PC-9 (cell line): Measurements from ENCODE around the gene PEX14. TPM values are rescaled to one million over a fixed set of nuclear protein-coding genes. Genes with fewer than 3 reads are reported as not detected.
A peak's percentile ranks its signal among the peaks of the same experiment; 100 is the strongest.

Experiments used
- BruUV-seq: library from RNA; stranded (reverse); fragments of 400-500 nt; replicated peaks from 2 replicates; lab custom pipeline; 2021; lab: Mats Ljungman, UMichigan
- CTCF ChIA-PET: fragments of 300-600 bp; sonication (Branson Sonifier 250); formaldehyde crosslinking; loops from one replicate; lab custom pipeline; 2022; ENCODE audit warnings: antibody characterized with exemption; lab: Charles Lee
- POLR2A ChIA-PET: fragments of 300-600 bp; sonication (Branson Sonifier 250); formaldehyde crosslinking; loops from one replicate; lab custom pipeline; 2022; ENCODE audit warnings: antibody characterized with exemption; ENCODE audit not compliant: unreplicated experiment; lab: Charles Lee
- DNase-seq, 2 experiments: peaks; one replicate each; pipeline versions ENCODE4 v3.0.0 to v3.0.0-alpha.2; 2015 to 2022; ENCODE audit warnings: mixed read lengths in 1 of 2
- H2AFZ ChIP-seq: fragments of 200-600 bp; sonication (generic); 2 replicates; pipeline ENCODE4 v1.8.1; 2017; ENCODE audit warnings: antibody characterized with exemption
- H3F3A ChIP-seq: fragments of 200-600 bp; sonication (generic); 2 replicates; pipeline ENCODE4 v1.8.1; 2017; ENCODE audit warnings: antibody characterized with exemption, mild to moderate bottlenecking, low read depth; ENCODE audit not compliant: insufficient read depth
- H3K27ac ChIP-seq: fragments of 200-600 bp; sonication (generic); 2 replicates; pipeline ENCODE4 v1.6.1; 2016; ENCODE audit warnings: mixed run types
- H3K27me3 ChIP-seq: fragments of 200-600 bp; sonication (generic); 2 replicates; pipeline ENCODE4 v1.6.1; 2016; ENCODE audit warnings: low read depth, mixed run types; ENCODE audit not compliant: insufficient read depth
- H3K36me3 ChIP-seq: fragments of 200-600 bp; sonication (generic); 2 replicates; pipeline ENCODE4 v1.6.1; 2016; ENCODE audit warnings: low read depth, mixed run types
- H3K4me1 ChIP-seq: fragments of 200-600 bp; sonication (generic); replicated peaks from 2 replicates; pipeline ENCODE4 v1.6.1; 2016; ENCODE audit warnings: mixed run types; ENCODE audit not compliant: insufficient read depth
- H3K4me2 ChIP-seq: fragments of 200-600 bp; sonication (generic); 2 replicates; pipeline ENCODE4 v1.6.1; 2017; ENCODE audit warnings: mixed run types
- H3K4me3 ChIP-seq: fragments of 200-600 bp; sonication (generic); 2 replicates; pipeline ENCODE4 v1.6.1; 2016; ENCODE audit warnings: mixed run types
- H3K79me2 ChIP-seq: fragments of 200-600 bp; sonication (generic); 2 replicates; pipeline ENCODE4 v1.6.1; 2017; ENCODE audit warnings: low read depth, mixed run types
- H3K9me2 ChIP-seq: fragments of 200-600 bp; sonication (generic); 2 replicates; pipeline ENCODE4 v1.8.1; 2017; ENCODE audit warnings: mild to moderate bottlenecking; ENCODE audit not compliant: insufficient read depth
- H3K9me3 ChIP-seq: fragments of 200-600 bp; sonication (generic); 2 replicates; pipeline ENCODE4 v1.8.1; 2016; ENCODE audit warnings: low read depth; ENCODE audit not compliant: insufficient read depth
- H4K20me1 ChIP-seq: fragments of 200-600 bp; sonication (generic); 2 replicates; pipeline ENCODE4 v1.8.1; 2017; ENCODE audit not compliant: insufficient read depth
- EZH2 ChIP-seq: fragments of 200-600 bp; sonication (generic); IDR thresholded peaks from 2 replicates; pipeline ENCODE4 v1.8.0; 2017; ENCODE audit warnings: antibody characterized with exemption, low read depth
- intact Hi-C: fragments of 100-400 bp; cut with micrococcal nuclease; formaldehyde crosslinking; loops from one replicate; pipeline ENCODE4 v1.10.0; 2022; ENCODE audit not compliant: unreplicated experiment
- total RNA-seq: library from RNA; stranded (reverse); gene quantifications from 2 replicates; pipeline ENCODE4 v1.2.3, GENCODE V29; 2021
- TF ChIP-seq, protein P1 (sequence below): fragments of 200-600 bp; sonication (generic); conservative IDR thresholded peaks from 2 replicates; pipeline ENCODE4 v1.6.1; 2017; ENCODE audit warnings: mixed run types, antibody characterized with exemption, mild to moderate bottlenecking, moderate library complexity

PEX14 gene
- total RNA-seq, 1 experiment from 2014 or later: 28.3 TPM

DNA sequence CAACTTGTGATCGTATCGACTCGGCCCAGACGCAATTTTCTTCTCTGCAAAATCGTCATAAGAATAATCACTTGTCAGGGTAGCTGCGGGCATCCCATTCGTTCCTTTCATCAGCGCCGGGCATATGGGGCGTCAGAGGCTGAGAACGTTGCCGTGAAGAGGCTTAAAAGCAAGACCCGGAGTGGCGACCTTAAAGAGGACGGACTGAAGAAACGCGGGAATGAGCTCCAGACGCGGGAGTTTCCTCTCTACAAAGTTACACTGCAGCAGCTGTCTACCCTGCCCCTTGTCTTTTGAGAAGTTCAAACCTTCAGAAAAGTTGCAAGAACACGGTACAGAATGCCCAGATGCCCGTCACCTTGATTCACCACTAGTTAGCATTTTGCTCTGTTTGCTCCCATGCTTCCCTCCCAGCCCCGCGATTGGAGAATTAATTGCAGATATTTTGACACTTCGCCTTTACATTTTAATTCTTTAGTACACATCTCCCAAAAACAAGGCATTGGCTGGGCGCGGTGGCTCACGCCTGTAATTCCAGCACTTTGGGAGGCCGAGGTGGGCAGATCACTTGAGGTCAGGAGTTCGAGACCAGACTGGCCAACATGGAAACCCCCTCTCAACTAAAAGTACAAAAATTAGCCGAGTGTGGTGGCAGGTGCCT, 43.5 kb upstream of the PEX14 start:
- peaks cover 13% of the 10 kb centered on the region for H3K79me2 ChIP-seq
- H3K27ac ChIP-seq: peak overlapping the region; percentile 26; the same call in 1 of the 2 replicates
- H4K20me1 ChIP-seq: no peaks in the 10 kb centered on the region
- TF ChIP-seq, protein P1, sequence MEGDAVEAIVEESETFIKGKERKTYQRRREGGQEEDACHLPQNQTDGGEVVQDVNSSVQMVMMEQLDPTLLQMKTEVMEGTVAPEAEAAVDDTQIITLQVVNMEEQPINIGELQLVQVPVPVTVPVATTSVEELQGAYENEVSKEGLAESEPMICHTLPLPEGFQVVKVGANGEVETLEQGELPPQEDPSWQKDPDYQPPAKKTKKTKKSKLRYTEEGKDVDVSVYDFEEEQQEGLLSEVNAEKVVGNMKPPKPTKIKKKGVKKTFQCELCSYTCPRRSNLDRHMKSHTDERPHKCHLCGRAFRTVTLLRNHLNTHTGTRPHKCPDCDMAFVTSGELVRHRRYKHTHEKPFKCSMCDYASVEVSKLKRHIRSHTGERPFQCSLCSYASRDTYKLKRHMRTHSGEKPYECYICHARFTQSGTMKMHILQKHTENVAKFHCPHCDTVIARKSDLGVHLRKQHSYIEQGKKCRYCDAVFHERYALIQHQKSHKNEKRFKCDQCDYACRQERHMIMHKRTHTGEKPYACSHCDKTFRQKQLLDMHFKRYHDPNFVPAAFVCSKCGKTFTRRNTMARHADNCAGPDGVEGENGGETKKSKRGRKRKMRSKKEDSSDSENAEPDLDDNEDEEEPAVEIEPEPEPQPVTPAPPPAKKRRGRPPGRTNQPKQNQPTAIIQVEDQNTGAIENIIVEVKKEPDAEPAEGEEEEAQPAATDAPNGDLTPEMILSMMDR: no peak
- no peak for TF ChIP-seq EZH2
- peaks cover 10% of the 10 kb centered on the region for H3K4me1 ChIP-seq
- POLR2A ChIA-PET: no interaction called here
- no peaks in the 10 kb centered on the region for H3K9me2 ChIP-seq
- no peaks in the 10 kb centered on the region for H3K27me3 ChIP-seq
- TSS peak; percentile 49 for BruUV-seq
- CTCF ChIA-PET: interaction anchor here (3.3 kb wide), 1 partner anchor 63 kb away, joined by 19 read pairs; no protein-coding TSS in a partner anchor
- no peak for DNase-seq
- intact Hi-C loops: loop anchor here (2.0 kb wide), 1 partner anchor 44 kb away; the partner anchor contains the start of gene PEX14
- no peaks in the 10 kb centered on the region; the same call in 1 of the 2 replicates for H3F3A ChIP-seq
- peak overlapping the region; percentile 93 for H2AFZ ChIP-seq
- H3K36me3 ChIP-seq: no peaks in the 10 kb centered on the region
- no peaks in the 10 kb centered on the region for H3K9me3 ChIP-seq
- peak overlapping the region; percentile 71 for H3K4me3 ChIP-seq
- H3K4me2 ChIP-seq: peak overlapping the region; percentile 86

DNA sequence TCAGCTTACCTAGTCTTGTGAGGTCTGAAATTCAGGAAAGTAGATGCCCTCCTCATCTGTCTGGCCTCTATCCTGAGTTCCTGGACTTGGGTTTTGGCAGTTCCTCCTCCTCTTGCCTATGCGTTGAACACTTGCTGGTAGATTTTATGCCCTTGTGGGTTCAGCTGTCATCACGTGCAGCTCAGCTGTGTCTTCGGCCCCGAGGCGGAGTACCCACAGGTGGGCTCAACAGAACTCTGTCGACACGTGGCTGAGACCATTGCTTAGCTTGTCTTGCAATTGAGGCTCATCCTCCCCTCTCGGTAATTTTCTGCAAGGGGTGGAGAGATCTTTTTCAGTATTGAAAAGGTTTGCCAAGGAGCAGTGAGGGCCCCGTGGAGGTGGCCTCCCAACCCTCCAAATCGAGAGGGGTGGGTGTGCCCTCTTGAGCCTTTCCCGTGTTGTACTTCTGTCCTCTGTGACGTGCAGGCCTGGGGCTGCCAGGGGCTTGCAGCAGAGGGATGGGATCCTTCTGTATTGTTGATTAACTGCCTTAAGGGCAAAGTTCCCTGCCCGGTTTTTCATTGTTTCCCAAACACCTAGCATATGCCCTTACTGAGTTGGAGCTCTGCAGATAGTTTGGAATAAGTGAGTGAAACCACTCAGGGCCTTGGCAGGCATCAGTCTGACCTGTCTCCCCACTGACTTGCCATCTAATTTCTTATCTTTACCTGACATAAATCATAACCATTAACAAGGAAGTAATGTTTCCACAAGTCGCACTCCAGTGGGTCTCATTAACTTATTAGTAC, 41.6 kb upstream of the PEX14 start:
- Histone ChIP-seq H3K9me3 (no peaks in the 10 kb centered on the region), H3K9me2 (no peaks in the 10 kb centered on the region), H3K36me3 (no peaks in the 10 kb centered on the region), H3K27ac (no peak overlapping the region), H3K4me3 (no peak overlapping the region), H3K4me1 (peaks cover 6% of the 10 kb centered on the region), H3K79me2 (peaks cover 13% of the 10 kb centered on the region), H4K20me1 (no peaks in the 10 kb centered on the region), H2AFZ (no peak overlapping the region), H3F3A (no peaks in the 10 kb centered on the region; the same call in 1 of the 2 replicates), H3K4me2 (no peak overlapping the region), H3K27me3 (no peaks in the 10 kb centered on the region)
- TF ChIP-seq, protein P1: no peak
- no peak for TF ChIP-seq EZH2
- intact Hi-C loops: no loop called here
- CTCF ChIA-PET: no interaction called here
- DNase-seq: no peak
- POLR2A ChIA-PET: no interaction called here
- no TSS peak for BruUV-seq

DNA sequence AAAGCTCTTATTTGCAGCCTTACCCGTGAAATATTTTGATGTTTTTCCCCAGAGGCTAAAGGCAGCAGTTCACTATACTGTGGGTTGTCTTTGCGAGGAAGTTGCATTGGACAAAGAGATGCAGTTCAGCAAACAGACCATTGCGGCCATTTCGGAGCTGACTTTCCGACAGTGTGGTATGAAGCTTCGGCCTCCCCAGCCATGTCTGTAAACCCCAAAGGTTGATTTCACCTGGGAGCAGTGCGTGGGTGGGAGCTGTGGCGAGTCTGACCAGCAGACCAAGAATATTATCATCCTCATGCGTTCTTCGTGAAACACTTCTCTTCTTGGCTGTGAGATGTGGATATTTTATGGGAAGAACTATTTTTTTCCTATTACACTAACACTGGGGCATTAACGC, 41.0 kb upstream of the PEX14 start:
- Histone ChIP-seq H3K79me2 (peaks cover 13% of the 10 kb centered on the region), H3K4me3 (no peak overlapping the region), H3K9me3 (no peaks in the 10 kb centered on the region), H3K4me1 (peaks cover 6% of the 10 kb centered on the region), H3K36me3 (no peaks in the 10 kb centered on the region), H2AFZ (no peak overlapping the region), H3K4me2 (no peak overlapping the region), H3K27ac (no peak overlapping the region), H3K9me2 (no peaks in the 10 kb centered on the region), H3K27me3 (no peaks in the 10 kb centered on the region), H3F3A (no peaks in the 10 kb centered on the region; the same call in 1 of the 2 replicates), H4K20me1 (no peaks in the 10 kb centered on the region)
- ChIA-PET POLR2A (no interaction called here), CTCF (no interaction called here)
- intact Hi-C loops: no loop called here
- no TSS peak for BruUV-seq
- no peak for TF ChIP-seq EZH2
- TF ChIP-seq, protein P1: no peak
- no peak for DNase-seq
